B cell (primary cell): ENCODE results near the gene BORCS8.

Experiments used
- CTCF ChIP-seq: fragments of 200-600 bp; IDR thresholded peaks from one replicate; pipeline ENCODE4 v1.8.0; 2022; ENCODE audit warnings: antibody characterized with exemption, mild to moderate bottlenecking
- EZH2 ChIP-seq: IDR thresholded peaks from 2 replicates; pipeline ENCODE4 v1.6.1; 2012; ENCODE audit warnings: borderline replicate concordance, low read depth, mild to moderate bottlenecking, moderate library complexity, low read length; ENCODE audit not compliant: insufficient read depth, poor library complexity, severe bottlenecking

- no peak for TF ChIP-seq CTCF
- no peak for TF ChIP-seq EZH2
These were observed 42.5 kb downstream of the BORCS8 start for GRCh38 chr19:19149435-19149834.
